Panc1 (cell line): Measurements from ENCODE around the gene ATP5F1D. TPM values are rescaled to one million over a fixed set of nuclear protein-coding genes. Genes with fewer than 3 reads are reported as not detected.

ENCODE experiments used
- ATAC-seq: fragments of 200-7000 bp; cut with Tn5 transposase; 2 replicates; pipeline ENCODE4 v1.9.1; 2020; ENCODE audit warnings: mild to moderate bottlenecking, moderate library complexity
- BruUV-seq: library from RNA; stranded (reverse); fragments of 400-500 nt; replicated peaks from 2 replicates; lab custom pipeline; 2021; lab: Mats Ljungman, UMichigan
- CTCF ChIA-PET: fragments of 300-600 bp; sonication (Branson Sonifier 250); formaldehyde crosslinking; loops from one replicate; lab custom pipeline; 2022; ENCODE audit warnings: antibody characterized with exemption; lab: Charles Lee
- POLR2A ChIA-PET: fragments of 300-600 bp; sonication (Branson Sonifier 250); formaldehyde crosslinking; loops from one replicate; lab custom pipeline; 2022; ENCODE audit warnings: antibody characterized with exemption; lab: Charles Lee
- DNase-seq: peaks from one replicate; pipeline ENCODE4 v3.0.0-alpha.2; 2010; ENCODE audit warnings: low read depth, low spot score
- H3K27ac ChIP-seq: 2 replicates; pipeline ENCODE4 v1.5.1; 2011; ENCODE audit warnings: mild to moderate bottlenecking, low read length, inconsistent platforms
- H3K27me3 ChIP-seq: fragments of 200-500 bp; sonication (Bioruptor generic); 2 replicates; pipeline ENCODE4 v1.6.0; 2014; ENCODE audit warnings: low read length, inconsistent platforms; ENCODE audit not compliant: control insufficient read depth, insufficient read depth
- H3K36me3 ChIP-seq: fragments of 200-500 bp; sonication (Bioruptor generic); 2 replicates; pipeline ENCODE4 v1.5.1; 2014; ENCODE audit warnings: inconsistent platforms, mild to moderate bottlenecking, low read length, moderate library complexity; ENCODE audit not compliant: control insufficient read depth, insufficient read depth
- H3K4me1 ChIP-seq: 2 replicates; pipeline ENCODE4 v1.5.1; 2011; ENCODE audit warnings: inconsistent platforms, mild to moderate bottlenecking, low read length, moderate library complexity; ENCODE audit not compliant: control insufficient read depth, insufficient read depth
- H3K4me3 ChIP-seq, 2 experiments: 2 replicates each; pipeline ENCODE4 v1.5.1; 2011 to 2012; ENCODE audit warnings: low read depth in 2 of 2, low read length in 2 of 2, mild to moderate bottlenecking in 2 of 2, inconsistent platforms in 1 of 2, moderate library complexity in 1 of 2
- H3K9me3 ChIP-seq: fragments of 200-500 bp; sonication (Bioruptor generic); 2 replicates; pipeline ENCODE4 v1.5.1; 2014; ENCODE audit warnings: low read depth, mild to moderate bottlenecking, inconsistent platforms, low read length, moderate library complexity; ENCODE audit not compliant: control insufficient read depth, insufficient read depth
- POLR2AphosphoS5 ChIP-seq: IDR thresholded peaks from 2 replicates; pipeline ENCODE4 v1.6.1; 2012; ENCODE audit warnings: mild to moderate bottlenecking, low read depth, low read length, moderate library complexity
- SIN3A ChIP-seq: IDR thresholded peaks from 2 replicates; pipeline ENCODE4 v1.6.1; 2012; ENCODE audit warnings: low read depth, mild to moderate bottlenecking, low read length, moderate library complexity, borderline replicate concordance; ENCODE audit not compliant: insufficient read depth
- TCF7L2 ChIP-seq: IDR thresholded peaks from 2 replicates; pipeline ENCODE4 v1.6.1; 2011; ENCODE audit warnings: mild to moderate bottlenecking, low read depth, low read length, inconsistent platforms
- in situ Hi-C: cut with HindIII; loops from 2 replicates; pipeline ENCODE4 v1.10.0; 2016; ENCODE audit warnings: low sequenced_read_pairs, low pct_unique_long_range_greater_than_20kb
- intact Hi-C: fragments of 100-400 bp; cut with micrococcal nuclease; formaldehyde crosslinking; loops from one replicate; pipeline ENCODE4 v1.10.0; 2022; ENCODE audit not compliant: unreplicated experiment
- total RNA-seq: library from RNA; stranded (reverse); gene quantifications from one replicate; pipeline ENCODE4 v1.2.1, GENCODE V29; 2021; ENCODE audit not compliant: unreplicated experiment
- TF ChIP-seq, protein P1 (sequence below), 2 experiments: IDR thresholded peaks; 2 replicates each; pipeline ENCODE4 v1.6.1; 2011 to 2012; ENCODE audit warnings: low read depth in 2 of 2, control low read depth in 1 of 2, low read length in 1 of 2, mild to moderate bottlenecking in 1 of 2, moderate library complexity in 1 of 2; ENCODE audit not compliant: insufficient read depth in 1 of 2
- TF ChIP-seq, protein P2 (sequence below): fragments of 450-650 bp; IDR thresholded peaks from 2 replicates; pipeline ENCODE4 v1.5.1; 2017; ENCODE audit warnings: mild to moderate bottlenecking

The ATP5F1D gene
- total RNA-seq, 1 experiment from 2014 or later, result 218 TPM

DNA sequence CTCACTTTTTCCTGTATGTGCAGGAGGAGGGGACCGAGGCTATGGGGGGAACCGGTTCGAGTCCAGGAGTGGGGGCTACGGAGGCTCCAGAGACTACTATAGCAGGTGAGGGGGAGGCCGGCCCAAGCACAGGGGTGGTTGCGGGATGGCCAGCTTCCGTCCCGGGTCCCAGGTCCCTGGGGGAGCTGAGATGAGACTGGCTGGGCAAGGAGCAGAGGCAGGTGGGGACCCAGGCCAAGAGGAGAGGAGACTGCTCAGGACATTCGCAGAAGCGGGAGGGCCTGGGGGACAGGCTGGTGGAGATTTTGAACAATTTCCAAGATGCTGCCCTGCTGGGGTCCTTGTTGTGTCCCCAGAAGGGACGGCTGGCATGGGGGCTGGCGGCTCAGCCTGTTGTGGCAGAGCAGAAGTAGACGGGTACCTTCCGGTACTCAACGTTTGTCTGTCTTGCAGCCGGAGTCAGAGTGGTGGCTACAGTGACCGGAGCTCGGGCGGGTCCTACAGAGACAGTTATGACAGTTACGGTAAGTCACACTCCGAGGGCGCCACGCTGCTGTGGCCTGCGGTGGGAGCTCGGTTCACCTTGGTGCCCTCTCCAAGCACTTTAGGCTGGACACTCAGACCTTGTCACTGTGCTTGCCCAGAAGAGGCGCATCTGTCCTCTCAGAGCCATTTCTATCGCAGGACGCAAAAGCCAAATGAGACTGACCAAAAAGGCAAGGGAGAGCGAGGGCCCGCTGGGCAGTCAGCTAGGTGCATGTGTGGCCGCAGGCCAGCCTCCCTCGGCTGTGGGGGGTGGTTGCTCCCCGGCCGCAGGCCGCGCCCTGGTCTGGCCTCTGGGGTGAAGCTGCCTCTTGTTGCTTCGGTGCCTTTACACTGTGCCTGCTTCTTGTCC, 30.2 kb downstream of the ATP5F1D start:
- in situ Hi-C loops (no loop called here), intact Hi-C loops (loop anchor here (10.0 kb wide), 1 partner anchor 103 kb away; no protein-coding TSS in a partner anchor)
- BruUV-seq, result no TSS peak
- ChIA-PET POLR2A (no interaction called here), CTCF (no interaction called here)
- Histone ChIP-seq H3K4me1 (peaks cover 33% of the 10 kb centered on the region), H3K36me3 (no peaks in the 10 kb centered on the region; the same call in 1 of the 2 replicates), H3K4me3 (no peak overlapping the region), H3K27me3 (no peaks in the 10 kb centered on the region), H3K9me3 (no peaks in the 10 kb centered on the region), H3K27ac (peak overlapping the region; percentile 69)
- no peak for ATAC-seq
- DNase-seq, result no peak
- TF ChIP-seq POLR2AphosphoS5, result 0 out of 2 replicates have a peak, but pooled peaks have one; percentile 12
- no peak for TF ChIP-seq TCF7L2

DNA sequence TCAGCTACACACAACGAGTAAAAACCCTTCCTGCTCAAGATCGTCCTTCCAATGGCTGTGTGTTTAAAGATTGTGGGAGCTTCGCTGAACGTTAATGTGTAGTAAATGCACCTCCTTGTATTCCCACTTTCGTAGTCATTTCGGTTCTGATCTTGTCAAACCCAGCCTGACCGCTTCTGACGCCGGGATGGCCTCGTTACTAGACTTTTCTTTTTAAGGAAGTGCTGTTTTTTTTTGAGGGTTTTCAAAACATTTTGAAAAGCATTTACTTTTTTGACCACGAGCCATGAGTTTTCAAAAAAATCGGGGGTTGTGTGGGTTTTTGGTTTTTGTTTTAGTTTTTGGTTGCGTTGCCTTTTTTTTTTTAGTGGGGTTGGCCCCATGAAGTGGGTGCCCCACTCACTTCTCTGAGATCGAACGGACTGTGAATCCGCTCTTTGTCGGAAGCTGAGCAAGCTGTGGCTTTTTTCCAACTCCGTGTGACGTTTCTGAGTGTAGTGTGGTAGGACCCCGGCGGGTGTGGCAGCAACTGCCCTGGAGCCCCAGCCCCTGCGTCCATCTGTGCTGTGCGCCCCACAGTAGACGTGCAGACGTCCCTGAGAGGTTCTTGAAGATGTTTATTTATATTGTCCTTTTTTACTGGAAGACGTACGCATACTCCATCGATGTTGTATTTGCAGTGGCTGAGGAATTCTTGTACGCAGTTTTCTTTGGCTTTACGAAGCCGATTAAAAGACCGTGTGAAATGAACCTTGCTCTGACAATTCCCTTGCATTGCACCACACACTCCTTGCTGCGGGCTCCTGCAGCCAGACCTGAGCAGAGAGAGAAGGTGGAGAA, 31.1 kb downstream of the ATP5F1D start:
- no peak for ATAC-seq
- Histone ChIP-seq H3K36me3 (no peaks in the 10 kb centered on the region; the same call in 1 of the 2 replicates), H3K9me3 (no peaks in the 10 kb centered on the region), H3K4me1 (peaks cover 35% of the 10 kb centered on the region), H3K27ac (peak overlapping the region; percentile 69), H3K4me3 (no peak overlapping the region), H3K27me3 (no peaks in the 10 kb centered on the region)
- no peak for DNase-seq
- TF ChIP-seq TCF7L2 (no peak), POLR2AphosphoS5 (no peak), SIN3A (no peak)
- TF ChIP-seq, protein P1, sequence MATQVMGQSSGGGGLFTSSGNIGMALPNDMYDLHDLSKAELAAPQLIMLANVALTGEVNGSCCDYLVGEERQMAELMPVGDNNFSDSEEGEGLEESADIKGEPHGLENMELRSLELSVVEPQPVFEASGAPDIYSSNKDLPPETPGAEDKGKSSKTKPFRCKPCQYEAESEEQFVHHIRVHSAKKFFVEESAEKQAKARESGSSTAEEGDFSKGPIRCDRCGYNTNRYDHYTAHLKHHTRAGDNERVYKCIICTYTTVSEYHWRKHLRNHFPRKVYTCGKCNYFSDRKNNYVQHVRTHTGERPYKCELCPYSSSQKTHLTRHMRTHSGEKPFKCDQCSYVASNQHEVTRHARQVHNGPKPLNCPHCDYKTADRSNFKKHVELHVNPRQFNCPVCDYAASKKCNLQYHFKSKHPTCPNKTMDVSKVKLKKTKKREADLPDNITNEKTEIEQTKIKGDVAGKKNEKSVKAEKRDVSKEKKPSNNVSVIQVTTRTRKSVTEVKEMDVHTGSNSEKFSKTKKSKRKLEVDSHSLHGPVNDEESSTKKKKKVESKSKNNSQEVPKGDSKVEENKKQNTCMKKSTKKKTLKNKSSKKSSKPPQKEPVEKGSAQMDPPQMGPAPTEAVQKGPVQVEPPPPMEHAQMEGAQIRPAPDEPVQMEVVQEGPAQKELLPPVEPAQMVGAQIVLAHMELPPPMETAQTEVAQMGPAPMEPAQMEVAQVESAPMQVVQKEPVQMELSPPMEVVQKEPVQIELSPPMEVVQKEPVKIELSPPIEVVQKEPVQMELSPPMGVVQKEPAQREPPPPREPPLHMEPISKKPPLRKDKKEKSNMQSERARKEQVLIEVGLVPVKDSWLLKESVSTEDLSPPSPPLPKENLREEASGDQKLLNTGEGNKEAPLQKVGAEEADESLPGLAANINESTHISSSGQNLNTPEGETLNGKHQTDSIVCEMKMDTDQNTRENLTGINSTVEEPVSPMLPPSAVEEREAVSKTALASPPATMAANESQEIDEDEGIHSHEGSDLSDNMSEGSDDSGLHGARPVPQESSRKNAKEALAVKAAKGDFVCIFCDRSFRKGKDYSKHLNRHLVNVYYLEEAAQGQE (IDR thresholded peaks at IDR 0.05; ENCODE audit: insufficient read depth in 1 of 2, low read depth in 2 of 2, low read length in 1 of 2), result no peak
- TF ChIP-seq, protein P2, sequence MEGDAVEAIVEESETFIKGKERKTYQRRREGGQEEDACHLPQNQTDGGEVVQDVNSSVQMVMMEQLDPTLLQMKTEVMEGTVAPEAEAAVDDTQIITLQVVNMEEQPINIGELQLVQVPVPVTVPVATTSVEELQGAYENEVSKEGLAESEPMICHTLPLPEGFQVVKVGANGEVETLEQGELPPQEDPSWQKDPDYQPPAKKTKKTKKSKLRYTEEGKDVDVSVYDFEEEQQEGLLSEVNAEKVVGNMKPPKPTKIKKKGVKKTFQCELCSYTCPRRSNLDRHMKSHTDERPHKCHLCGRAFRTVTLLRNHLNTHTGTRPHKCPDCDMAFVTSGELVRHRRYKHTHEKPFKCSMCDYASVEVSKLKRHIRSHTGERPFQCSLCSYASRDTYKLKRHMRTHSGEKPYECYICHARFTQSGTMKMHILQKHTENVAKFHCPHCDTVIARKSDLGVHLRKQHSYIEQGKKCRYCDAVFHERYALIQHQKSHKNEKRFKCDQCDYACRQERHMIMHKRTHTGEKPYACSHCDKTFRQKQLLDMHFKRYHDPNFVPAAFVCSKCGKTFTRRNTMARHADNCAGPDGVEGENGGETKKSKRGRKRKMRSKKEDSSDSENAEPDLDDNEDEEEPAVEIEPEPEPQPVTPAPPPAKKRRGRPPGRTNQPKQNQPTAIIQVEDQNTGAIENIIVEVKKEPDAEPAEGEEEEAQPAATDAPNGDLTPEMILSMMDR, result no peak
- in situ Hi-C loops (no loop called here), intact Hi-C loops (loop anchor here (10.0 kb wide), 1 partner anchor 102 kb away; no protein-coding TSS in a partner anchor)
- BruUV-seq, result no TSS peak
- CTCF ChIA-PET, result no interaction called here
- POLR2A ChIA-PET, result interaction anchor here (0.6 kb wide), 1 partner anchor 133 kb away, joined by 5 read pairs; no protein-coding TSS in a partner anchor
